Activated CD8-positive, alpha-beta T cell treated with anti-CD3 and anti-CD28 coated beads for 36 hours (primary cell): ENCODE data around the gene ZNF407. TPM values are rescaled to one million over a fixed set of nuclear protein-coding genes. Genes with fewer than 3 reads are reported as not detected.

Experiments used
- ATAC-seq: fragments of 200-7000 bp; cut with Tn5 transposase; one replicate; pipeline ENCODE4 v1.10.0; 2021; ENCODE audit warnings: mild to moderate bottlenecking, moderate library complexity
- CTCF ChIA-PET: fragments of 350-600 bp; sonication (Branson Sonifier 250); formaldehyde crosslinking; loops from one replicate; lab custom pipeline; 2021; ENCODE audit warnings: antibody characterized with exemption; lab: Charles Lee
- POLR2A ChIA-PET: fragments of 350-600 bp; sonication (Branson Sonifier 250); formaldehyde crosslinking; loops from one replicate; lab custom pipeline; 2021; ENCODE audit warnings: antibody characterized with exemption; lab: Charles Lee
- DNase-seq: peaks from one replicate; pipeline ENCODE4 v3.0.0-alpha.2; 2020
- H3K27ac Mint-ChIP-seq: one replicate; pipeline ENCODE4 v1.8.0; 2021; ENCODE audit warnings: mild to moderate bottlenecking, mixed read lengths
- H3K27me3 Mint-ChIP-seq: one replicate; pipeline ENCODE4 v1.8.0; 2021; ENCODE audit warnings: mixed read lengths
- H3K36me3 Mint-ChIP-seq: one replicate; pipeline ENCODE4 v1.8.0; 2021; ENCODE audit warnings: low read depth, mixed read lengths
- H3K4me1 Mint-ChIP-seq: one replicate; pipeline ENCODE4 v1.8.0; 2021; ENCODE audit warnings: low read depth, mixed read lengths
- H3K4me3 Mint-ChIP-seq: one replicate; pipeline ENCODE4 v1.8.0; 2021; ENCODE audit warnings: mild to moderate bottlenecking, moderate library complexity, mixed read lengths
- H3K9me3 Mint-ChIP-seq: one replicate; pipeline ENCODE4 v1.8.0; 2021; ENCODE audit warnings: mixed read lengths
- intact Hi-C: fragments of 100-400 bp; cut with micrococcal nuclease; formaldehyde crosslinking; loops from one replicate; pipeline ENCODE4 v1.10.0; 2022
- total RNA-seq, 2 experiments: library from RNA; stranded (reverse); gene quantifications; one replicate each; pipeline ENCODE4 v1.2.3, GENCODE V29; 2021
- TF ChIP-seq, protein P1 (sequence below): fragments of 200-600 bp; IDR thresholded peaks from one replicate; pipeline ENCODE4 v1.8.0; 2022; ENCODE audit warnings: antibody characterized with exemption, mild to moderate bottlenecking

ZNF407 gene
- total RNA-seq, 2 experiments from 2014 or later: 9.9 to 10.8 TPM

DNA sequence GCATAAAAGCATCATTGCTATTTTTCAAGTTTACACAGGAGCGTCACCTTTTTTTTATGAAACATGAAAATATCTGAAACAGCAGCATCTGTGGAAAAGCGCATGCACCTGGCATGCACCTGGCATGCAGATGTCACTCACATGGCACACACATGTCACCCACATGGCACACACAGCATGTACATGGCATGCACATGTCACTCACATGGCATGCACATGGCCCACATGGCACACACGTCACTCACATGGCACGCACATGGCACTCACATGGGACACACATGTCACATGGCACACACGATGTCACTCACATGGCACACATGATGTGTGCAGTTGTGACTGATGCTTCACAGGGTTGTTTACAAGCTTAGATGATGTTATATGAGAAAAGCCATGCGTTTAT is 188.0 kb downstream of the ZNF407 start:
- DNase-seq: no peak
- intact Hi-C loops: no loop called here
- no peaks in the 10 kb centered on the region for H3K27me3 Mint-ChIP-seq
- ChIA-PET CTCF (no interaction called here), POLR2A (no interaction called here)
- no peak overlapping the region for H3K4me3 Mint-ChIP-seq
- ATAC-seq: no peak
- no peaks in the 10 kb centered on the region for H3K4me1 Mint-ChIP-seq
- TF ChIP-seq, protein P1, sequence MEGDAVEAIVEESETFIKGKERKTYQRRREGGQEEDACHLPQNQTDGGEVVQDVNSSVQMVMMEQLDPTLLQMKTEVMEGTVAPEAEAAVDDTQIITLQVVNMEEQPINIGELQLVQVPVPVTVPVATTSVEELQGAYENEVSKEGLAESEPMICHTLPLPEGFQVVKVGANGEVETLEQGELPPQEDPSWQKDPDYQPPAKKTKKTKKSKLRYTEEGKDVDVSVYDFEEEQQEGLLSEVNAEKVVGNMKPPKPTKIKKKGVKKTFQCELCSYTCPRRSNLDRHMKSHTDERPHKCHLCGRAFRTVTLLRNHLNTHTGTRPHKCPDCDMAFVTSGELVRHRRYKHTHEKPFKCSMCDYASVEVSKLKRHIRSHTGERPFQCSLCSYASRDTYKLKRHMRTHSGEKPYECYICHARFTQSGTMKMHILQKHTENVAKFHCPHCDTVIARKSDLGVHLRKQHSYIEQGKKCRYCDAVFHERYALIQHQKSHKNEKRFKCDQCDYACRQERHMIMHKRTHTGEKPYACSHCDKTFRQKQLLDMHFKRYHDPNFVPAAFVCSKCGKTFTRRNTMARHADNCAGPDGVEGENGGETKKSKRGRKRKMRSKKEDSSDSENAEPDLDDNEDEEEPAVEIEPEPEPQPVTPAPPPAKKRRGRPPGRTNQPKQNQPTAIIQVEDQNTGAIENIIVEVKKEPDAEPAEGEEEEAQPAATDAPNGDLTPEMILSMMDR: no peak
- H3K36me3 Mint-ChIP-seq: peaks cover 1% of the 10 kb centered on the region
- H3K27ac Mint-ChIP-seq: no peak overlapping the region
- no peaks in the 10 kb centered on the region for H3K9me3 Mint-ChIP-seq

DNA sequence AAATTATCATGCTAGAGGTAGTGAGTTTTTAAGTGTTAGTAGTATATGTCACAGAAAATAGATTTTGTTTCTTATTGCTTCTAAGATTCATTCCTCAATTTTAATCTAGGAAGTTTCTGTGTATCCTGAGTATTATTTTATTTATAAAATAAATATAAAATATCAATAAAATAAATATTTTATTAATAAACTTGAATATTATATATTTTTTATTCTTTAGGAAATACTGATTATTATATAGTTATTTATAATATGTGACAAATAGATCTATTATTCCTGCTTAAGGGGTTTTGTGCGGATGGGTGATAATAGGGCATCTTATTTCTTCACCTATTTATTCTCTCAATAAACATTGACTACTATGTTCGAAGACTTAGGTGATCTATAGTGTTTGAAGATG is 191.0 kb downstream of the ZNF407 start:
- intact Hi-C loops: no loop called here
- Mint-ChIP-seq H3K4me3 (no peak overlapping the region), H3K27me3 (no peaks in the 10 kb centered on the region), H3K4me1 (no peaks in the 10 kb centered on the region), H3K36me3 (peaks cover 5% of the 10 kb centered on the region), H3K27ac (no peak overlapping the region), H3K9me3 (no peaks in the 10 kb centered on the region)
- DNase-seq: no peak
- CTCF ChIA-PET: no interaction called here
- TF ChIP-seq, protein P1: no peak
- POLR2A ChIA-PET: no interaction called here
- no peak for ATAC-seq

DNA sequence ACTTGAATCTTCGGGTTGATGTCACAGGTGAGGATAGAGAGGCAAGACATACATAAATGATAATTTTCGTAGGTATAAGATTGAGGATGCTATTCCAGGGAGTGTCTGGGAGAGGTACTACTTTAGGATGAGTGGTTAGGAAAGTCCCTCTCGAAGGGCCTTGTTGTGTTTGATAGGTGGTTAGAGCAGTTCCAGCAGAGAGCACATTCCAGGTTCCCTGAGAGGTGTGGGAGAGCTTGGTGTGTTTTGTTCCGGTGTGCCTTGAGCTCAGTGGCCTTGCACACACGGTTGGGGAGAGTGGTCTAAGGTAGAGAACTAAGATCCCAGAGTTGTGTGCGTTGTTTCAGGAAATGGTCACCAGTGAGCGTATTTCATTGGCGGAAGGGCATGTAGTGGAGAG is 191.4 kb downstream of the ZNF407 start:
- Mint-ChIP-seq H3K4me1 (no peaks in the 10 kb centered on the region), H3K27me3 (no peaks in the 10 kb centered on the region), H3K9me3 (no peaks in the 10 kb centered on the region), H3K36me3 (peaks cover 5% of the 10 kb centered on the region), H3K4me3 (no peak overlapping the region), H3K27ac (no peak overlapping the region)
- no peak for DNase-seq
- no peak for ATAC-seq
- ChIA-PET POLR2A (no interaction called here), CTCF (no interaction called here)
- TF ChIP-seq, protein P1: no peak
- intact Hi-C loops: no loop called here

DNA sequence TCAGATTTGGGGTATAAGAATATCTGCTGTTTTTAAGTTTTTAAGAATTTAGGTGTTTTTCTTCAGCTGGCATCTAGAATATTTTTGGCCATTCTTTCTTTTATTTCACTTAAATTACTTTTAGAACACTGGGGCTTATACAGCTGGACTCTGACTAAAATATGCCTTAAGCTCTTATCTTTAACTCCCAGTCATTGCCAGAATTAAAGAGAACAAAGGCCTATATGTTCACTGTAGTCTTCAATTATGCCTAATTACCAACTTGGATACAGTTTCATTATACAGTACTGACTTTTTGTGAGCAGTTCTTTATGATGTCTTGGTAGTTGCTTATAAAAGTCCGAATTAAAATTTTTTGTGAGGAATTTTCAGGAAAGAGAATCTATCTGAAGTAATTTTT is 192.8 kb downstream of the ZNF407 start:
- no peak overlapping the region for H3K4me3 Mint-ChIP-seq
- no peaks in the 10 kb centered on the region for H3K9me3 Mint-ChIP-seq
- no peak for ATAC-seq
- ChIA-PET POLR2A (no interaction called here), CTCF (no interaction called here)
- DNase-seq: no peak
- peaks cover 5% of the 10 kb centered on the region for H3K36me3 Mint-ChIP-seq
- H3K27me3 Mint-ChIP-seq: no peaks in the 10 kb centered on the region
- no peaks in the 10 kb centered on the region for H3K4me1 Mint-ChIP-seq
- intact Hi-C loops: no loop called here
- H3K27ac Mint-ChIP-seq: no peak overlapping the region
- TF ChIP-seq, protein P1: no peak

DNA sequence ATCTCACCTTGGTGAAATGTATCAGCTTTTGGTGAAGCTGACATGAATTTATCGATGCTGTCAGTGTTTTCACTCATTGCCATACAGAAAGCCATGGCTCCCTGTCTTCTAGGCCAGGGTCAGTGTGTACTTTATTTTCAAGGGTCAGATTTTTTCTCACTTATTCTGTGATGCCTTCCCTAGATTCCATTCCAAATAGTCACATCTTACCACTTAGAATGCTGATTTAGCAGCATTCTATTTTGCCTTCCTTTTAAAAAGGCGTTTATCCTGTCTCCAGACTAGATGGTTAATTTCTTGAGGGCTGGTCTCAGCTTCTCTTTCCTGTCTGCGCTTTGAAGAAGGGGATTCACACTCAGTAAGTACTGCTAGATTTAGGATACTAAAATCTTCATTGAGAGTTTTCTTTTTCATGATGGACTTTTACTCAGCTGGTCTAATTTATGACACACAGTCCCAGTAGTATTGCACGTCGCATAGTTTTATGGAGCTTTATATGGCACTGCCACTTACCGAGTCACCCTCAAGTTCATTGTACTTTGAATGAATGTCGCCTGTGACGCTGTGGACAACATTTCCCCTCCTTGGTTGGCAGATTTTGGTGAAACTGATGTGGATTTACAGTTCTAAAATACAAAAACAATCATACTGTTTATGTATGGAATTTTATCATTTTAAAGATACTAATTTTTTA is 194.0 kb downstream of the ZNF407 start:
- no peak for DNase-seq
- Mint-ChIP-seq H3K36me3 (peaks cover 5% of the 10 kb centered on the region), H3K27ac (no peak overlapping the region), H3K4me1 (no peaks in the 10 kb centered on the region), H3K27me3 (no peaks in the 10 kb centered on the region), H3K4me3 (no peak overlapping the region), H3K9me3 (no peaks in the 10 kb centered on the region)
- intact Hi-C loops: no loop called here
- POLR2A ChIA-PET: no interaction called here
- CTCF ChIA-PET: no interaction called here
- TF ChIP-seq, protein P1: no peak
- no peak for ATAC-seq
